ENCODE data around the gene DUSP23.

Gene DUSP23

DNA sequence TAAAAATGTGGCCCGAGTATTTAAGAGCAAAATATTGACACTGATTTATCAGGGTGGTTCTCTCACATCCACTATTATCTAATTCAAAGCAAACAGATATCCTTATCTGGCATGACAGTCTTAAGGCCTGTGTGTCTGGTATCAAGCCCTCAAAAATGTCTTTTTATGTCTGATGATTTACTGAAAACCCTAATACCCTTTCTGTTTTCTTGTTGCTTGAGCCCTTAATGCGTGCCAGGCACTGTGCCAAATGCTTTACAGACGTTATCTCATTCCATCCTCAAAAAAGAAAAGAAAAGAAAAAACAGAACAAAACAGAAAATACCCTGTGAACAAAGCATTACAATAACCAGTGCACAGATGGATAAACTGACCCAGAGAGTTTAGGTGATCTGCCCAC lies 5.7 kb downstream of the DUSP23 start:
- no peak for DNase-seq (ENCODE audit: low read depth)

- no peak for DNase-seq (ENCODE audit: low read depth)
Measured at GRCh38 chr1:159786966-159787365, 6.2 kb downstream of the DUSP23 start.

- no peak for DNase-seq (ENCODE audit: low read depth)
Measured at GRCh38 chr1:159790237-159790917, 9.6 kb downstream of the DUSP23 start.

DNA sequence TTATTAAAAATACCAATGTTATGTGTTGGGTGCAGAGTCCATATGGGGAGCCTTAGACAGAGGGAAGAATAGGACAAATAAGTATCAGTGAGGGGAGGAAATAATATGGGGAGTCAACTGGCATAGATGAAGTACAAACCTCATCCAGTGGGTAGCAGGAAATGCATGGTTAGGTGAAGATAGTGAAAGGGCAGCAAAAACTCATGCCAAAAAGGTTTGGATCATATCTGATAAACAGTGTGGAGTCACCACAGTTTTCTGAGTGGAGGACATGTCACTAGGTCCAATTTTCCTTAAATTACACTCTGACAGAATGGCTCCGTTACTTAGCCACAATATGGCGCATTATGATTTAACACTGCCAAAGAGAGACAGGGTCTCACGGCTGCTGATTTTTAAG lies 10.3 kb downstream of the DUSP23 start:
- DNase-seq (ENCODE audit: low read depth) = no peak

- no peak for DNase-seq (ENCODE audit: low read depth)
Measured at GRCh38 chr1:159791461-159791860, 10.7 kb downstream of the DUSP23 start.

DNA sequence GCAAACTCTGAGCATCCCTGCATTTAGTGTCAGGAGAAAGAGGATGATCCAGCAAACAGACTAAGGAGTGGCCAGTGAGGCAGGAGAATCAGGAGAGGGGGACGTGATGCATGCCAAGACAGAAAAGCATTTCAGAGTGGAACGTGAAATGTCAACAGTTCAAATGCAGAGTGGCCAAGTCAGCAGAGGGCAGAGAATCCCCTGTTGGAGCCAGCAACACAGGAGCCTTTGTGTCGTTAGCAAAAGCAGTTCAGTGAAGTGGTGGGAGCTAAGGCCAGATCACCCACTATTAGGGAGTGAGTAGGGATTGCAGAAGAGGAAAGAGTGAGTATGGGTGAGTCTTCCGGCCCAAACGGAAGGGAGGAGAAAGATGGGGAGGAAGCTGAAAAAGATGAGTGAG lies 14.8 kb downstream of the DUSP23 start:
- no peak for DNase-seq (ENCODE audit: low read depth)

GRCh38 chr1:159798893-159799292 lies 18.1 kb downstream of the DUSP23 start:
- DNase-seq (ENCODE audit: low read depth) = peak; percentile 67

- no peak for DNase-seq (ENCODE audit: low read depth)
Measured at GRCh38 chr1:159799446-159799985, 18.8 kb downstream of the DUSP23 start.

DNA sequence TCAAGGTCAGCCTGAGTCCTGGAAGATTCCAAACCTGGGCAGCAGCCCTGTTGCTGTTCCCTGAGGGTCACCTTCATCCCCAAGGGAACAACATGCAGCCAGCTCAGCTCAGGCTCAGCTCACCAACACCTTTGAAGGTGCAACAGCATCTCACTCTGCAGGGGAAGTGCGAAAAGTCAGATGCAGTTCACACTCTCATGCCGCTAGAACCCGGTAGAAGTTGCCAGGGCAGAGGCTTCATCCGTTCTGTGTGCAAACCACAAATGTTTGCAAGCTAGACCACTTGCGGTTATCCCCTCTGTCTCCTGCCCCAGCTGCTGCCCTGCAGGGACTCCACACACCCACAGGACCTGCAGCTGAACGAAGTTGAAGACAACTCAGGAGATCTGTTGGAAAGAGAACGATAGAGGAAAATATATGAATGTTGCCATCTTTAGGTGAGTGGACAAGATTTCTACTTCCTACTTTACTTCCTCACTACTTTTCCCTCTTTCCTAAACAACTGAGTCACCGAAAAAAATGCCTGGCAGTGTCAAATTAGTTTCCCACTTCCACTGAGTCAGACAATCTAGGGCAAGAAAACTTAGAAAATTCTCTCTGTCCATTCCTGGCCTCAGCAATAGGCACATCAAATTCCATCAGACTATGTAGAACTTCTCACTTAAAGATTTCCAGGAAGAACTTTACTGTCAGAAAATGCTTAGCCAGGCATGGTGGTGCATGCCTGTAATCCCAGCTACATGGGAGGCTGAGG lies 19.6 kb downstream of the DUSP23 start:
- DNase-seq (ENCODE audit: low read depth) = no peak

DNA sequence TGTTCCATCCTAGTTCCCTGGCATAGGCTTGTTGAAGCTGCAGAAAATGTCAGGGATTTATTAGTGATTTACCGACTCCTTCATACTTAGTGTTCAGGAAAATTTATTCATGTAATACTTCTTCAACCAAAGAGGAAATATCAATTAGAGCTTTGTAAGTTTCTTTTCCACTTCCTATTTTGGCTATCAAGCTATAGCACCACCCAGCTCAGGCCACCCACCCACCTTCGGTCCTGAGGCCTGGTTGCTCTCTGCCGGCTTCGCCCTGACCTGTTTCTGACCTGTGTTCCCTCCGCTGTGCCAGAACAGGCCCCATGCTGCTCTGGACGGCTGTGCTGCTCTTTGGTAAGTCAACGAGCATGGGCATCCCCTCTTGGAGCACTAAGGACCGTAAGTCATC lies 21.3 kb downstream of the DUSP23 start, which contains the start of gene FCRL6:
Gene FCRL6, plus strand, starts transcription at position 250 of the 400 bp plus-strand sequence. Its CDS starts 65 bp downstream, at position 315.
- DNase-seq (ENCODE audit: low read depth) = no peak

DNA sequence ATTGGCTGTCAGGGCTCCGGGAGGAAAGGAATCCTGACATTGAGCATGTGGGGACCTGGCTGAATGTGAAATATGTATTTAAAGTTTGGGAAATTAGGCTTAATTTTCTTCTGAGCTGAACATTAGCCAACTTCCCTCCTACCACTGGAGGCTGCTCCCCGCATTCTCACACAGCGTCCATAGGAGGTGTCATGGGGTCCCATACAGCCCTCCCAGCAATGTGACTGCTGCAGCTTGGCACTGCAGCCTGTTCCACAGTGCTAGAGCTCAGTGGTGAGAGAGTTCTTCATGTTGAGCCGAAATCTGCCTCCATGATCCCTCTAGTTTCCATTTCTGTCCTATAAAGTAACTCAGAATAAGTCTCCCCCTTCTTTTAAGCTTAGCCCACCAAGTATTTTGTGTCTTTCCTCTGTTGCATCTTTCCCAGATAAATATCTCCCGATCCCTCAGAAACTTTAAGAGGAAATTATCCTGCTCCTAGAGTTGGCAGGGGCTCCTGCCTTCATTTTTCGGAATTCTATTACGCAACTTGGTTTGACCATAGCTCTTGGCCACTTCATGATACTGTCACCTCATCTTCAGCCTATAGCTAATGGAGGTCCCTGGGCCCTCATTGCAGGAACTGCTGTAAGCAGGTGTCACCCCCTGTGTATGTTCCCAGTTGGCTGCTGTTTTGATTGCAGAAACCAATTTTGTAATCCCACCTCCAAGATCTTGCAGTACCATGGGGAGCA lies 23.4 kb downstream of the DUSP23 start:
- DNase-seq (ENCODE audit: low read depth) = no peak

- DNase-seq (ENCODE audit: low read depth) = no peak
Measured at GRCh38 chr1:159804924-159805323, 24.2 kb downstream of the DUSP23 start.

GRCh38 chr1:159815926-159816325 lies 35.2 kb downstream of the DUSP23 start:
- DNase-seq (ENCODE audit: low read depth) = no peak

GRCh38 chr1:159817276-159818041 lies 36.7 kb downstream of the DUSP23 start:
- no peak for DNase-seq (ENCODE audit: low read depth)

DNA sequence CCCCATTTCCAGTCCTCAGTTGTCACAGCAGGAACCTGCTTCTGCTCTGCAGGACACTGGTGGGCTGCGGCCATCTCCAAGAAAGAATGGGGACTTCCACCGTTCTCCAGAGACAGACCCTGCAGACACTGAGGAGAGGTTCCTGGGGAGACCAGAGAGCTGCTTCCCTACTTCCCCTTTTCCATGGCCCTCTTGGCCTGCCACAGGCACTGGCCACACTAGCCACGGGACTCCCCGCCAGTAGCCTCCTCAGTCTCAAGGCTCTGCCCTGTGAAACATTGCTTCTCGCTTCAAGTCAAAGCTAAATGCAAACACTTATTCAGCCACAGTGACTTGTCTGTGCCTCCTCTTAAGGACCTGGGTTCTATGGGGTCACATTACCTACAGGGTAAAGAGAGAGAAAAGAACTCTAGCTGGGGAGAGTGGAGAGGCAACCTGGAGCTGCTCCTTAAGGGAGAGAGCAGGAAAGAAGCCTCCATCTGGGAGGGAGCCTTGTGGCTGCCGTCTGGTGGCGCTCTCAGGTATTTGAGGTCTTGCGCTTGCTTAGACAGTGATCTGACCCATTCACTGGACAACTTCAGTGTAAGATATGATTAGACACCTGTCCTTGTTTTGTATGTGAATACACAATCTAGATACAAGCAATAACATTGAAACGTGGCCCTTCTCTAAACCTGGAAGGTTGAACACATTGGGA lies 40.6 kb downstream of the DUSP23 start:
- no peak for DNase-seq (ENCODE audit: low read depth)

DNA sequence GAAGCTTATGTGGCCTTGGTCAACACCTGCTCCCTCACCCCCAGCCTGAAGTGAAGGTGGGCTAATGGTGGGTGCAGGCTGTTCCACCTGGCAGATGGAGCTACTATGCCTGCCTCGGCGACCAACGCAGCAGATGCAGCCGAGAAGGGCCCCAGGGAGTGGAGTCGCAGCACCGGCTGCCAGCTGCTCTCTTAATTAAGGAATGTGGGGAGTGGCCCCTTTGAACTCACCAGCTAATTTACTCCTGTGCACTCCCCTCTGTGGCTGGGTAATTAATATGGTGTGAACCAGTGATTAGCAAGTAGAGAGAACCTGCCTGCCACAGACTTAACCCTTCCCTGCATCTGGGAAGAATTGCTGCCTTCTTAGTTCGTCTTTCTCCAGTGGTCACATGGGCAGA lies 42.6 kb downstream of the DUSP23 start:
- no peak for DNase-seq (ENCODE audit: low read depth)

DNA sequence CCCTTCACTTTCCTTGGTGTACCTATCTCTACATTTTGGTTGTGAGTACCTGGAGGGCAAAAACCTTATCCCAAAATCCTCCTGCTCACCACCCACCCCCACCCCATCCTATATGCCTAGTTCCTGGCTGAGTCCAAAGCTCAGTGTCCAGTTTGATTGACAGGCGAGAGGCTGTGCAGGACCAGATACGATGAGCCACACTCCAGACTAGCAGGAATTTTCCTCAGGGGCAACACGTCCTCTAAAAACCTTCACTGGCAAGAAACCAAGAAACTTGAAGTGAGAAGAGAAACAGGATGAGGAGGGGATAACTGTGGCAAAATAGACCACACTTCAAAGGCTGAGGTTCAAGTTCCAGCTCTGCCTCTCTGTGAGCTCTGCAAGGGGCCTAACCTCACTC lies 44.8 kb downstream of the DUSP23 start:
- no peak for DNase-seq (ENCODE audit: low read depth)

GRCh38 chr1:159826441-159827101 lies 45.8 kb downstream of the DUSP23 start, which contains the start of gene SLAMF8:
SLAMF8 (plus strand) TSS chr1:159826873; CDS start chr1:159826899, 26 bp downstream.
- no peak for DNase-seq (ENCODE audit: low read depth)

- no peak for DNase-seq (ENCODE audit: low read depth)
Measured at GRCh38 chr1:159827102-159827490, 46.3 kb downstream of the DUSP23 start.

DNA sequence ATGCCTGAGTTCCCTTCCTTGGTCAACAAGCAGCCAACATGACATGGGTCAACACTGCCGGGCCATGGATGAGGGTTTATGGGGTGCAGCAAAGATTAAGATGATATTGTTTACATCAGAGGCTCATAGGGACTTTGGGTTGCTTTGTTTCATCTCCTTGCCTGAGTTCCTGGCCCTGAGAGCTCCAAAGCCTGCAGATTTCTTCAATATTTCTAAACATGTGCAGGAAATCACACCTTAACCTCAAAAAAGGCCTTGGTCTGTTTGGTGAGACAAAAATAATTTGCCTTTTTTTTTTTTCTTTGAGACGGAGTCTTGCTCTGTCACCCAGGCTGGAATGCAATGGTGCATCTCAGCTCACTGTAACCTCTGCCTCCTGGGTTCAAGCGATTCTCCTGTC lies 46.8 kb downstream of the DUSP23 start:
- DNase-seq (ENCODE audit: low read depth) = no peak

DNA sequence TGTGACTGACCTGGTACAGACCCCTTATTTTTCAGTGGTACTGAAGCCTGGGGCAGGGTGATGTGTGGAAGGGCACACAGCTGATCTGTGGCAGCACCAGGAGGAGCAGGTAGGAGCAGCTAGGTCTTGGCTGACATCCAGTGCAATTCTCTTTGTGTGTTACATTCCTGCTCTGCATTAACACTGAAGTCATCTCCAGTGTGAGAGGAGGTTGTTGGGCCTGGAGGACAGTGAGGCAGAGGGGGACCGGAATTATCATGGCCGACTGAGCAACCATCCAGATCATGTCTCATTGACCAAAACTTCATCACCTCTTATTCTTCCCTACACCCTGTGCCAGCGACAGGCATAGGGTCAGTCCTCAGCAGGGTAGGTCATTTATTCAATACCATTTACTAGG lies 47.4 kb downstream of the DUSP23 start:
- no peak for DNase-seq (ENCODE audit: low read depth)

Data from HS-5 (cell line).